SW 1271 (cell line): Measurements from ENCODE around the gene CNKSR3.

Experiments used
- DNase-seq, 2 experiments: peaks; one replicate each; lab custom pipeline; 2025; lab: John Stamatoyannopoulos, UW

The CNKSR3 gene

GRCh38 chr6:154383273-154383672, 127.2 kb downstream of the CNKSR3 start:
- DNase-seq: no peak

GRCh38 chr6:154382740-154383139, 127.7 kb downstream of the CNKSR3 start:
- DNase-seq: no peak

GRCh38 chr6:154381548-154381947, 128.9 kb downstream of the CNKSR3 start:
- no peak for DNase-seq

- DNase-seq: no peak
These were observed 129.7 kb downstream of the CNKSR3 start for GRCh38 chr6:154380741-154381140.

GRCh38 chr6:154379585-154379984, 130.9 kb downstream of the CNKSR3 start:
- DNase-seq: no peak

GRCh38 chr6:154378518-154378917, 132.0 kb downstream of the CNKSR3 start:
- no peak for DNase-seq

- DNase-seq: no peak
These were observed 132.8 kb downstream of the CNKSR3 start for GRCh38 chr6:154377726-154378125.

- no peak for DNase-seq
These were observed 136.5 kb downstream of the CNKSR3 start for GRCh38 chr6:154373971-154374370.

- no peak for DNase-seq
These were observed 139.2 kb downstream of the CNKSR3 start for GRCh38 chr6:154371281-154371680.

- DNase-seq: peak in 1 of 2 experiments; percentile 19
These were observed 139.9 kb downstream of the CNKSR3 start for GRCh38 chr6:154370545-154370944.

GRCh38 chr6:154367839-154368695, 142.4 kb downstream of the CNKSR3 start:
- DNase-seq: no peak

- DNase-seq: no peak
These were observed 143.1 kb downstream of the CNKSR3 start for GRCh38 chr6:154367336-154367735.

GRCh38 chr6:154363821-154364220, 146.7 kb downstream of the CNKSR3 start:
- DNase-seq: no peak

GRCh38 chr6:154361476-154361875, 149.0 kb downstream of the CNKSR3 start:
- no peak for DNase-seq

- DNase-seq: no peak
These were observed 150.0 kb downstream of the CNKSR3 start for GRCh38 chr6:154360476-154360875.

GRCh38 chr6:154359679-154360078, 150.8 kb downstream of the CNKSR3 start:
- DNase-seq: no peak

GRCh38 chr6:154359161-154359574, 151.3 kb downstream of the CNKSR3 start:
- no peak for DNase-seq

GRCh38 chr6:154358019-154358545, 152.4 kb downstream of the CNKSR3 start:
- no peak for DNase-seq

GRCh38 chr6:154356690-154357089, 153.8 kb downstream of the CNKSR3 start, which contains the start of gene IPCEF1:
IPCEF1 (minus strand) TSS chr6:154356803; CDS start chr6:154265947, 90,856 bp downstream.
- no peak for DNase-seq

GRCh38 chr6:154356113-154356512, 154.4 kb downstream of the CNKSR3 start:
- no peak for DNase-seq

GRCh38 chr6:154354265-154354777, 156.2 kb downstream of the CNKSR3 start:
- no peak for DNase-seq

GRCh38 chr6:154353626-154354025, 156.9 kb downstream of the CNKSR3 start:
- DNase-seq: no peak

GRCh38 chr6:154352898-154353585, 157.4 kb downstream of the CNKSR3 start:
- no peak for DNase-seq
